GM12878 (cell line): ENCODE results near the gene PIWIL4. TPM values are rescaled to one million over a fixed set of nuclear protein-coding genes. Genes with fewer than 3 reads are reported as not detected.
A peak's percentile ranks its signal among the peaks of the same experiment; 100 is the strongest.

Experiments used
- ATAC-seq: fragments of 200-7000 bp; cut with Tn5 transposase; 3 replicates; pipeline ENCODE4 v1.9.1; 2020; ENCODE audit warnings: mild to moderate bottlenecking, moderate library complexity
- BruUV-seq: library from RNA; stranded (reverse); fragments of 400-500 nt; replicated peaks from 2 replicates; lab custom pipeline; 2021; lab: Mats Ljungman, UMichigan
- CTCF ChIA-PET: fragments of 300-600 bp; sonication (Branson Sonifier 250); formaldehyde crosslinking; extraction: SDS; loops from one replicate; lab custom pipeline; 2021; ENCODE audit warnings: inconsistent platforms; lab: Yijun Ruan, JAX
- POLR2A ChIA-PET: fragments of 350-600 bp; formaldehyde crosslinking; extraction: SDS; loops from one replicate; lab custom pipeline; 2021; ENCODE audit warnings: inconsistent platforms; lab: Charles Lee
- RAD21 ChIA-PET: fragments of 300-600 bp; sonication (Branson Sonifier 250); formaldehyde crosslinking; loops from one replicate; lab custom pipeline; 2023; ENCODE audit warnings: antibody characterized with exemption; ENCODE audit not compliant: unreplicated experiment; lab: Charles Lee
- SMC1A ChIA-PET: fragments of 300-600 bp; sonication (Branson Sonifier 250); formaldehyde crosslinking; loops from one replicate; lab custom pipeline; 2023; ENCODE audit not compliant: unreplicated experiment, uncharacterized antibody; lab: Charles Lee
- DNase-seq: peaks from one replicate; pipeline ENCODE4 v3.0.0-alpha.2; 2011; ENCODE audit warnings: low read depth, low spot score
- FAIRE-seq: peaks from 3 replicates; lab custom pipeline; 2011; peaks lifted over from hg19 to GRCh38; lab: Jason Lieb, UNC
- H2AFZ ChIP-seq: 2 replicates; pipeline ENCODE4 v1.6.0; 2011; ENCODE audit warnings: low read depth, low read length, control low read depth; ENCODE audit not compliant: control insufficient read depth
- H3K27ac ChIP-seq: 2 replicates; pipeline ENCODE4 v1.5.1; 2011; ENCODE audit warnings: control low read depth; ENCODE audit not compliant: control insufficient read depth, insufficient read depth
- H3K27me3 ChIP-seq, 2 experiments: replicated peaks in 1 of 2; 2 replicates each; pipeline versions ENCODE4 v1.6.0 to v1.6.1; 2011; ENCODE audit warnings: low read length in 1 of 2; ENCODE audit not compliant: control insufficient read depth in 2 of 2, insufficient read depth in 2 of 2
- H3K36me3 ChIP-seq, 2 experiments: 2 replicates each; pipeline ENCODE4 v1.5.1; 2011; ENCODE audit warnings: low read length in 1 of 2; ENCODE audit not compliant: control insufficient read depth in 2 of 2, insufficient read depth in 2 of 2
- H3K4me1 ChIP-seq: 2 replicates; pipeline ENCODE4 v1.6.1; 2011; ENCODE audit warnings: mild to moderate bottlenecking, low read length, moderate library complexity, mixed read lengths; ENCODE audit not compliant: control insufficient read depth, insufficient read depth
- H3K4me2 ChIP-seq: 2 replicates; pipeline ENCODE4 v1.6.0; 2011; ENCODE audit warnings: control low read depth; ENCODE audit not compliant: control insufficient read depth, insufficient read depth
- H3K4me3 ChIP-seq: fragments of 200-600 bp; sonication (generic); 2 replicates; pipeline ENCODE4 v1.5.1; 2016
- H3K79me2 ChIP-seq: 2 replicates; pipeline ENCODE4 v1.6.0; 2011; ENCODE audit warnings: low read length; ENCODE audit not compliant: control insufficient read depth, insufficient read depth
- H3K9ac ChIP-seq: 2 replicates; pipeline ENCODE4 v1.8.0; 2011; ENCODE audit warnings: low read length, control low read depth, mixed read lengths; ENCODE audit not compliant: control insufficient read depth, insufficient read depth
- H3K9me3 ChIP-seq: replicated peaks from 3 replicates; pipeline ENCODE4 v1.5.1; 2011; ENCODE audit warnings: mild to moderate bottlenecking, low read length; ENCODE audit not compliant: control insufficient read depth, insufficient read depth
- H4K20me1 ChIP-seq: 2 replicates; pipeline ENCODE4 v1.6.0; 2011; ENCODE audit not compliant: control insufficient read depth, insufficient read depth
- ATF7 ChIP-seq: fragments of 450-650 bp; IDR thresholded peaks from 2 replicates; pipeline ENCODE4 v1.6.1; 2016; ENCODE audit warnings: low read depth, mild to moderate bottlenecking
- BCL11A ChIP-seq: IDR thresholded peaks from 2 replicates; pipeline ENCODE4 v1.6.1; 2011; ENCODE audit warnings: low read depth, low read length
- CREM ChIP-seq: IDR thresholded peaks from 2 replicates; pipeline ENCODE4 v1.6.1; 2014; ENCODE audit warnings: antibody characterized with exemption, low read depth
- EED ChIP-seq: sonication (generic); IDR thresholded peaks from 2 replicates; pipeline ENCODE4 v1.6.1; 2016; ENCODE audit warnings: antibody characterized with exemption, low read depth
- EP300 ChIP-seq, 2 experiments: fragments of 150-350 bp in 1 of 2; IDR thresholded peaks; 2 replicates each; pipeline ENCODE4 v1.6.1; 2011 to 2012; ENCODE audit warnings: low read depth in 2 of 2, low read length in 2 of 2, borderline replicate concordance in 1 of 2, improper control_type of control experiment in 1 of 2, inconsistent platforms in 1 of 2; ENCODE audit not compliant: control insufficient read depth in 1 of 2
- FOS ChIP-seq: IDR thresholded peaks from 3 replicates; pipeline ENCODE4 v1.6.1; 2011; ENCODE audit warnings: borderline replicate concordance; ENCODE audit not compliant: insufficient read length; ENCODE audit errors: extremely low read depth
- FOXM1 ChIP-seq: IDR thresholded peaks from 2 replicates; pipeline ENCODE4 v1.6.1; 2012; ENCODE audit warnings: low read depth, mild to moderate bottlenecking, inconsistent platforms, low read length, moderate library complexity
- JUNB ChIP-seq: IDR thresholded peaks from 2 replicates; pipeline ENCODE4 v1.6.1; 2016; ENCODE audit warnings: antibody characterized with exemption, mild to moderate bottlenecking
- MEF2A ChIP-seq: IDR thresholded peaks from 2 replicates; pipeline ENCODE4 v1.6.1; 2011; ENCODE audit warnings: low read depth, mild to moderate bottlenecking, low read length, moderate library complexity; ENCODE audit not compliant: insufficient read depth
- MTA2 ChIP-seq: fragments of 450-650 bp; IDR thresholded peaks from 2 replicates; pipeline ENCODE4 v1.6.1; 2016; ENCODE audit warnings: low read depth, mild to moderate bottlenecking, moderate library complexity
- NFIC ChIP-seq: IDR thresholded peaks from 2 replicates; pipeline ENCODE4 v1.6.1; 2012; ENCODE audit warnings: low read depth, mild to moderate bottlenecking, inconsistent platforms, low read length, moderate library complexity
- RUNX3 ChIP-seq: IDR thresholded peaks from 2 replicates; pipeline ENCODE4 v1.6.1; 2012; ENCODE audit warnings: low read length, inconsistent platforms
- SPI1 ChIP-seq: IDR thresholded peaks from 2 replicates; pipeline ENCODE4 v1.6.1; 2011; ENCODE audit warnings: low read depth, mild to moderate bottlenecking, low read length, moderate library complexity, borderline replicate concordance; ENCODE audit not compliant: insufficient read depth
- TCF12 ChIP-seq: IDR thresholded peaks from 2 replicates; pipeline ENCODE4 v1.6.1; 2011; ENCODE audit warnings: low read depth, mild to moderate bottlenecking, low read length
- WGBS: methylation state at CpG from one replicate; pipeline ENCODE4 v1.1.6; 2016; ENCODE audit warnings: low lambda C conversion rate; ENCODE audit not compliant: insufficient replicate concordance, insufficient coverage; ENCODE audit errors: missing lambda C conversion rate; 5-methylcytosine and 5-hydroxymethylcytosine counted together
- in situ Hi-C: fragments of 300-500 bp; cut with MboI; formaldehyde crosslinking; loops from 9 replicates; pipeline ENCODE4 v1.14.3; 2018; ENCODE audit warnings: mixed read lengths
- intact Hi-C: fragments of 100-400 bp; cut with micrococcal nuclease; formaldehyde crosslinking; loops from one replicate; pipeline ENCODE4 v1.14.2; 2022; ENCODE audit not compliant: unreplicated experiment
- polyA plus RNA-seq, 11 experiments: library from polyadenylated mRNA; depleted of rRNA in 4 of 11; unstranded in 6 of 11; stranded (reverse) in 5 of 11; fragments of >200 nt; fragmentation: Nextera tagmentation in 4 of 11; fragmentation: Illumina TruSeq in 1 of 11; extraction: Ambion mirVana in 4 of 11; extraction: Trizol in 1 of 11; gene quantifications; 1 replicate in 1 of 11; 2 replicates in 10 of 11; pipeline versions ENCODE4 v1.2.1 to v1.2.3, GENCODE V29; 2011 to 2016; ENCODE audit warnings: inconsistent platforms in 2 of 11, missing spikeins in 2 of 11, low read depth in 1 of 11
- total RNA-seq, 4 experiments: library from RNA; depleted of rRNA in 3 of 4; stranded (reverse); fragments of >200 nt in 3 of 4; fragmentation: Illumina TruSeq in 1 of 4; extraction: Trizol in 1 of 4; gene quantifications; 2 replicates each; pipeline versions ENCODE4 v1.2.1 to v1.2.3, GENCODE V29; 2013 to 2021
- TF ChIP-seq, protein P1 (sequence below): fragments of 450-650 bp; IDR thresholded peaks from 2 replicates; pipeline ENCODE4 v1.6.1; 2017; ENCODE audit warnings: antibody characterized with exemption, mild to moderate bottlenecking, moderate library complexity
- TF ChIP-seq, protein P2 (sequence below): IDR thresholded peaks from 2 replicates; pipeline ENCODE4 v1.6.1; 2012; ENCODE audit warnings: low read length, inconsistent platforms
- TF ChIP-seq, protein P3 (sequence below): fragments of 450-650 bp; formaldehyde crosslinking; IDR thresholded peaks from 2 replicates; pipeline ENCODE4 v1.5.0; 2022; ENCODE audit warnings: mild to moderate bottlenecking, missing genetic modification characterization

Gene PIWIL4
- total and polyA plus RNA-seq, 10 of the 15 experiments (the other 5 are each of a cell fraction or from before 2014, with no cell fraction given): 0.23 to 13.3 (median 0.47) TPM

DNA sequence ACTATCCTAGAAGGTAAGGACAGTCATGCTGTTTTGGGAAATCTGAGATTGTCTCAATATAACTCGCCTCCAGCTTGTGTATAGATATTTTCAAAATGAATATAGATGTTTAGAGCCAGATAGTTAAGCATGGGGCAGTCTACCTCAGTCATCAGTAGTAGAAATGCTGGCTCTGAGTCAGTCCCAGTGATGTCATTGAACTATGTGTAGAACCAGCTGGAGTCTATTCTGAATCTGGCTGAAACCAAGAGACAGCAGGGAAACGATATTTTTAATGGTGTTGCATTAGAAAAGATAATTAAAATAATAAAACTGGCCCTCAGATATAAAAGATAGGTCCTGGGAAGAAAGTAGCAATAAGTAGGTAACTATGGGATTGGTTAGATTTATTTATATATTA lies 25.9 kb downstream of the PIWIL4 start:
- H3K9ac ChIP-seq: no peak overlapping the region
- ChIA-PET SMC1A (interaction anchor here (1.0 to 13.6 kb wide), 9 partner anchors 10 to 73 kb away, joined by 3 to 145 read pairs (median 4); partner anchors contain the start of gene FUT4), RAD21 (interaction anchor here (1.0 to 7.5 kb wide), 9 partner anchors 9 to 70 kb away, joined by 3 to 68 read pairs (median 3); no protein-coding TSS in a partner anchor), POLR2A (interaction anchor here (0.8 to 2.5 kb wide), 3 partner anchors 9 to 45 kb away, joined by 3 to 6 read pairs (median 6); no protein-coding TSS in a partner anchor), CTCF (interaction anchor here (1.0 to 9.7 kb wide), 7 partner anchors 10 to 88 kb away, joined by 3 to 282 read pairs (median 4); partner anchors contain the start of gene C11orf97)
- no peaks in the 10 kb centered on the region for H3K79me2 ChIP-seq
- 20% methylated on average over 2 of the region's 2 CpGs for WGBS
- DNase-seq: no peak
- H3K27me3 ChIP-seq: no peaks in the 10 kb centered on the region
- H3K4me3 ChIP-seq: no peak overlapping the region
- H3K27ac ChIP-seq: no peak overlapping the region
- no peak overlapping the region for H3K4me2 ChIP-seq
- no peak for FAIRE-seq
- no peak for TF ChIP-seq FOS
- peak; percentile 73; the same call in 1 of the 2 replicates for TF ChIP-seq TCF12
- TF ChIP-seq, protein P1, sequence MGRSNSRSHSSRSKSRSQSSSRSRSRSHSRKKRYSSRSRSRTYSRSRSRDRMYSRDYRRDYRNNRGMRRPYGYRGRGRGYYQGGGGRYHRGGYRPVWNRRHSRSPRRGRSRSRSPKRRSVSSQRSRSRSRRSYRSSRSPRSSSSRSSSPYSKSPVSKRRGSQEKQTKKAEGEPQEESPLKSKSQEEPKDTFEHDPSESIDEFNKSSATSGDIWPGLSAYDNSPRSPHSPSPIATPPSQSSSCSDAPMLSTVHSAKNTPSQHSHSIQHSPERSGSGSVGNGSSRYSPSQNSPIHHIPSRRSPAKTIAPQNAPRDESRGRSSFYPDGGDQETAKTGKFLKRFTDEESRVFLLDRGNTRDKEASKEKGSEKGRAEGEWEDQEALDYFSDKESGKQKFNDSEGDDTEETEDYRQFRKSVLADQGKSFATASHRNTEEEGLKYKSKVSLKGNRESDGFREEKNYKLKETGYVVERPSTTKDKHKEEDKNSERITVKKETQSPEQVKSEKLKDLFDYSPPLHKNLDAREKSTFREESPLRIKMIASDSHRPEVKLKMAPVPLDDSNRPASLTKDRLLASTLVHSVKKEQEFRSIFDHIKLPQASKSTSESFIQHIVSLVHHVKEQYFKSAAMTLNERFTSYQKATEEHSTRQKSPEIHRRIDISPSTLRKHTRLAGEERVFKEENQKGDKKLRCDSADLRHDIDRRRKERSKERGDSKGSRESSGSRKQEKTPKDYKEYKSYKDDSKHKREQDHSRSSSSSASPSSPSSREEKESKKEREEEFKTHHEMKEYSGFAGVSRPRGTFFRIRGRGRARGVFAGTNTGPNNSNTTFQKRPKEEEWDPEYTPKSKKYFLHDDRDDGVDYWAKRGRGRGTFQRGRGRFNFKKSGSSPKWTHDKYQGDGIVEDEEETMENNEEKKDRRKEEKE: no peak
- TF ChIP-seq ATF7: peak; percentile 86
- peak; percentile 61 for TF ChIP-seq CREM
- TF ChIP-seq, protein P2, sequence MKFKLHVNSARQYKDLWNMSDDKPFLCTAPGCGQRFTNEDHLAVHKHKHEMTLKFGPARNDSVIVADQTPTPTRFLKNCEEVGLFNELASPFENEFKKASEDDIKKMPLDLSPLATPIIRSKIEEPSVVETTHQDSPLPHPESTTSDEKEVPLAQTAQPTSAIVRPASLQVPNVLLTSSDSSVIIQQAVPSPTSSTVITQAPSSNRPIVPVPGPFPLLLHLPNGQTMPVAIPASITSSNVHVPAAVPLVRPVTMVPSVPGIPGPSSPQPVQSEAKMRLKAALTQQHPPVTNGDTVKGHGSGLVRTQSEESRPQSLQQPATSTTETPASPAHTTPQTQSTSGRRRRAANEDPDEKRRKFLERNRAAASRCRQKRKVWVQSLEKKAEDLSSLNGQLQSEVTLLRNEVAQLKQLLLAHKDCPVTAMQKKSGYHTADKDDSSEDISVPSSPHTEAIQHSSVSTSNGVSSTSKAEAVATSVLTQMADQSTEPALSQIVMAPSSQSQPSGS: peak; percentile 75
- peak; percentile 59; the same call in 1 of the 2 replicates for TF ChIP-seq MTA2
- TF ChIP-seq, protein P3, sequence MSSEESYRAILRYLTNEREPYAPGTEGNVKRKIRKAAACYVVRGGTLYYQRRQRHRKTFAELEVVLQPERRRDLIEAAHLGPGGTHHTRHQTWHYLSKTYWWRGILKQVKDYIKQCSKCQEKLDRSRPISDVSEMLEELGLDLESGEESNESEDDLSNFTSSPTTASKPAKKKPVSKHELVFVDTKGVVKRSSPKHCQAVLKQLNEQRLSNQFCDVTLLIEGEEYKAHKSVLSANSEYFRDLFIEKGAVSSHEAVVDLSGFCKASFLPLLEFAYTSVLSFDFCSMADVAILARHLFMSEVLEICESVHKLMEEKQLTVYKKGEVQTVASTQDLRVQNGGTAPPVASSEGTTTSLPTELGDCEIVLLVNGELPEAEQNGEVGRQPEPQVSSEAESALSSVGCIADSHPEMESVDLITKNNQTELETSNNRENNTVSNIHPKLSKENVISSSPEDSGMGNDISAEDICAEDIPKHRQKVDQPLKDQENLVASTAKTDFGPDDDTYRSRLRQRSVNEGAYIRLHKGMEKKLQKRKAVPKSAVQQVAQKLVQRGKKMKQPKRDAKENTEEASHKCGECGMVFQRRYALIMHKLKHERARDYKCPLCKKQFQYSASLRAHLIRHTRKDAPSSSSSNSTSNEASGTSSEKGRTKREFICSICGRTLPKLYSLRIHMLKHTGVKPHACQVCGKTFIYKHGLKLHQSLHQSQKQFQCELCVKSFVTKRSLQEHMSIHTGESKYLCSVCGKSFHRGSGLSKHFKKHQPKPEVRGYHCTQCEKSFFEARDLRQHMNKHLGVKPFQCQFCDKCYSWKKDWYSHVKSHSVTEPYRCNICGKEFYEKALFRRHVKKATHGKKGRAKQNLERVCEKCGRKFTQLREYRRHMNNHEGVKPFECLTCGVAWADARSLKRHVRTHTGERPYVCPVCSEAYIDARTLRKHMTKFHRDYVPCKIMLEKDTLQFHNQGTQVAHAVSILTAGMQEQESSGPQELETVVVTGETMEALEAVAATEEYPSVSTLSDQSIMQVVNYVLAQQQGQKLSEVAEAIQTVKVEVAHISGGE (CRISPR knock-in tag): no peak
- peak; percentile 49; the same call in 1 of the 2 replicates for TF ChIP-seq RUNX3
- TF ChIP-seq JUNB: peak; percentile 73
- TF ChIP-seq EP300 (IDR thresholded peaks at IDR 0.05; ENCODE audit: borderline replicate concordance in 1 of 2, control insufficient read depth in 1 of 2, low read depth in 2 of 2, low read length in 2 of 2): peak in 1 of 2 experiments; percentile 41; a peak in 1 of 4 replicates
- 0 out of 2 replicates have a peak, but pooled peaks have one; percentile 10 for TF ChIP-seq MEF2A
- peak; percentile 42; the same call in 1 of the 2 replicates for TF ChIP-seq FOXM1
- no peak for TF ChIP-seq SPI1
- TF ChIP-seq NFIC: peak; percentile 54; the same call in 1 of the 2 replicates
- 0 out of 2 replicates have a peak, but pooled peaks have one; percentile 44 for TF ChIP-seq BCL11A
- peak; percentile 33; the same call in 1 of the 2 replicates for TF ChIP-seq EED
- no peak overlapping the region for H2AFZ ChIP-seq
- intact Hi-C loops (no loop called here), in situ Hi-C loops (no loop called here)
- no peaks in the 10 kb centered on the region for H3K36me3 ChIP-seq
- peak; percentile 82 for ATAC-seq
- H3K4me1 ChIP-seq: no peaks in the 10 kb centered on the region
- no peaks in the 10 kb centered on the region for H3K9me3 ChIP-seq
- no peaks in the 10 kb centered on the region for H4K20me1 ChIP-seq
- BruUV-seq: no TSS peak
